Stimulated activated naive B cell treated with anti-CD40 and anti-IgM and Interleukin-4, amounts not matched to agents 10 μg/mL and 1 μg/mL and 100 μg/mL, for 72 hours (primary cell): Measurements from ENCODE around the gene IL4I1.
A peak's percentile ranks its signal among the peaks of the same experiment; 100 is the strongest.

Experiments
- ATAC-seq, 2 donors: fragments of 150-1000 bp; cut with Tn5 transposase; replicated peaks; 2 replicates each; pipeline ENCODE4 v1.10.0; 2021; ENCODE audit warnings: moderate library complexity in 1 of 2
- DNase-seq: peaks from one replicate; pipeline ENCODE4 v3.0.0; 2021
- H3K27ac Mint-ChIP-seq: one replicate; pipeline ENCODE4 v1.8.0; 2022; ENCODE audit warnings: mild to moderate bottlenecking, mixed read lengths
- H3K27me3 Mint-ChIP-seq, 2 donors: one replicate each; pipeline ENCODE4 v1.8.0; 2022; ENCODE audit warnings: mixed read lengths in 2 of 2
- H3K36me3 Mint-ChIP-seq, 2 donors: one replicate each; pipeline ENCODE4 v1.8.0; 2022; ENCODE audit warnings: mixed read lengths in 2 of 2, mild to moderate bottlenecking in 1 of 2
- H3K4me1 Mint-ChIP-seq, 2 donors: one replicate each; pipeline ENCODE4 v1.8.0; 2022; ENCODE audit warnings: mixed read lengths in 2 of 2, mild to moderate bottlenecking in 1 of 2
- H3K4me3 Mint-ChIP-seq, 2 donors: one replicate each; pipeline ENCODE4 v1.8.0; 2022; ENCODE audit warnings: mild to moderate bottlenecking in 2 of 2, mixed read lengths in 2 of 2, moderate library complexity in 1 of 2
- H3K9me3 Mint-ChIP-seq, 2 donors: one replicate each; pipeline ENCODE4 v1.8.0; 2022; ENCODE audit warnings: mixed read lengths in 2 of 2, mild to moderate bottlenecking in 1 of 2

The IL4I1 gene

DNA sequence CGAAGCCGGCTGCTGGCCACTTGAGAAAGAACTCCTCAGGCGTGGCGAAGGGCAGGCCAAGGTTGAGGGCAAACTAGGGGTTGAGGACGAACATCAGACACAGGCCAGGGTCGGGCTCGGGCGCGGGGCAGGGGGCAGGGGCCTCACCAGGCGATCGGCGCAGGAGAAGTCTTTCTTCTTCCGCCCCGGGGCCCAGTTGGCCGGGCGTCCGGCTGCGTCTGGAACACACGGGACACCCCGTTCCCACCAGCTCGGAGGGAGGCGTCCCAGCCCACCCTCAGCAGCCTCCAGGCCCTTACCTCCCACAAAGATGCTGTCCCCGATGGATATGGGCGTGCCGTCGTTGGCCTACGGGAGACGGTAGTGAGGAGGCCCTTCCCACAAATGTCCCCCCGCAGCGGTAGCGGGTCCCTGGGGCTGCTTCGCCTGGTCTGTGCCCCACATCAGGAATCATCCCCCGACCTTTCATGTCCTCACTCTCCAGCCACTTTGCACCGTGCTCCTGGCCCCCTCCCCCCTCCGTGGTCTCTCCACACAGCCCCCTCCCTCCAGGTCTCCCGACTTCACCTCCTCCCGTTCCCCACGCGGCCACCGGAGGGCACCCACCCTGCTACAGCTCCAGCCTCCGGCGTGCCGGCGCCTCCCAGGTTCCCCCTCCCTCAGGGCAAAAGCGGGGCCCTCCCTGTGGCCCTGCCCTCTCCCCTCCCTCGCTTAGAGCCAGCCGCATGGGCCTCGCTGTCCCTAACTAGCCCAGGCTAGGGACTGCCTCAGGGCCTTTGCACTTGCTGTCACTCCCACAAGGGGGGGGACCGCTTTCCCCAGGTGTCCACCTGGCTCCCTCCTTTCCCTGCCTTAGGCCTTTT lies 34.1 kb downstream of the IL4I1 start:
- peaks cover 59 to 72% of the 10 kb centered on the region in 2 donors for H3K36me3 Mint-ChIP-seq
- H3K9me3 Mint-ChIP-seq, result no peaks in the 10 kb centered on the region
- ATAC-seq, result no peak
- no peak for DNase-seq
- peaks cover 22 to 57% of the 10 kb centered on the region in 2 donors for H3K4me1 Mint-ChIP-seq
- peak overlapping the region; percentile 73 for H3K27ac Mint-ChIP-seq
- H3K4me3 Mint-ChIP-seq, result no peak overlapping the region
- no peaks in the 10 kb centered on the region for H3K27me3 Mint-ChIP-seq

DNA sequence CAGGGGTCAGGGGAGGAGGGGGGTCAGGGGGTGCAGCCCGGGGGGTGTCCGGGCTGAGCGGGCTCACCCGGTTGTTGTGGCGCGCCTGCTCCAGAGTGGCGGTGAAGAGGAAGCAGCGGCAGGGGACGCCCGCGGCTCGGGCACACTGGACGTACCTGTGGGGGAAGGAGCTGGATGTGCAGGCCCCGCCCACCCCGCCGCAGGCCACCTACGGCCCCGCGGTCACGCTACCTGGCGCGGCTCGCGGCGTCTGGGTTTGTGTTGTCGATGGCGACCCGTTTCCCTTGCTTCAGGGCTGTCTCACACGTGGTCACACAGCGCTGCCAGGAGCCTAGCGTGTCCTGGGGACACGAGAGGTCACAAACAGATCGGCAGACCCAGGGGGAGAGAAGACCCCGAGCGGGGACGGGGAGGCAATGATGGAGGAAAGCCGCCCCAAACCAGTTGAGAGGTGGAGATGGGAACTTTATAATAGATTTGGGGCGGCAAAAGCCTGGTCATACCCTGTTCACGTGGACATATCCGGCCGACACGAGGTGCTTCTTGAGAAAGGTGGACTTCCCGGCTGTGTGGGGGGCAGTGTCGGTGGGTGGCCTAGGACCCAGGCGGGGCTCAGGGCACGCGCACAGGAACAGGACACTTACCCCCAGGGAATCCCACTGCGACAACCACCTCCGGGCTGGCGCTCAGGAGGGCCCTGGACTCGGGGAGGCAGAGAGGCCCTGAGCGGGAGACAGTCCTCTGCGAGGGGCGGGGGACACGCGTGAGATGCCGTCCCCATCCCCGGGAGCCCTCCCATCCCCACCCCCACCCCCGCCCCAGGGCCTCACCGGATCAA lies 34.9 kb downstream of the IL4I1 start:
- Mint-ChIP-seq H3K4me1 (peaks cover 20 to 54% of the 10 kb centered on the region in 2 donors), H3K36me3 (peaks cover 62 to 79% of the 10 kb centered on the region in 2 donors), H3K27ac (no peak overlapping the region), H3K4me3 (no peak overlapping the region), H3K9me3 (no peaks in the 10 kb centered on the region), H3K27me3 (no peaks in the 10 kb centered on the region)
- DNase-seq (no peak), ATAC-seq (no peak)

DNA sequence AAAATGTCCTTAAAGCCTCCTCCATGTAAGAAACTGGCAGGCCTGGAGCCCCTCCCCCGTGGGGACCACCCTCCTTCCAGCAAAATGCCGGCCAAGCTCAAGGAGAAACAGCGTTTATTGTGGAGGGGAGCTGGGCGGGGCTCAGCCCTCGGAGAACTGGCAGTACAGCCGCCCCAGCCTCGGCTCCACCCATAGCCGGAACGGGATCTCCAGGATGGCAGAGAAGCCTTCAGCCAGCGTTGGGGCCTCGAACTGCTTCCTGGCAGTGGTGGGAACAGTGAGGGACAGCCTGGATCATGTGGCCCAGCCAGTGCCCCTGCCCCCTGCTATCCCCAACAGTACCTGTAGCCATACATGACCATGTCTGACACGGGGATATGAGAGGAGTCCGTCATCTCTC lies 35.6 kb downstream of the IL4I1 start:
- Mint-ChIP-seq H3K4me3 (no peak overlapping the region), H3K27me3 (no peaks in the 10 kb centered on the region), H3K36me3 (peaks cover 59 to 79% of the 10 kb centered on the region in 2 donors), H3K27ac (peak overlapping the region; percentile 31), H3K4me1 (peaks cover 15 to 48% of the 10 kb centered on the region in 2 donors), H3K9me3 (no peaks in the 10 kb centered on the region)
- ATAC-seq, result no peak
- DNase-seq, result no peak

DNA sequence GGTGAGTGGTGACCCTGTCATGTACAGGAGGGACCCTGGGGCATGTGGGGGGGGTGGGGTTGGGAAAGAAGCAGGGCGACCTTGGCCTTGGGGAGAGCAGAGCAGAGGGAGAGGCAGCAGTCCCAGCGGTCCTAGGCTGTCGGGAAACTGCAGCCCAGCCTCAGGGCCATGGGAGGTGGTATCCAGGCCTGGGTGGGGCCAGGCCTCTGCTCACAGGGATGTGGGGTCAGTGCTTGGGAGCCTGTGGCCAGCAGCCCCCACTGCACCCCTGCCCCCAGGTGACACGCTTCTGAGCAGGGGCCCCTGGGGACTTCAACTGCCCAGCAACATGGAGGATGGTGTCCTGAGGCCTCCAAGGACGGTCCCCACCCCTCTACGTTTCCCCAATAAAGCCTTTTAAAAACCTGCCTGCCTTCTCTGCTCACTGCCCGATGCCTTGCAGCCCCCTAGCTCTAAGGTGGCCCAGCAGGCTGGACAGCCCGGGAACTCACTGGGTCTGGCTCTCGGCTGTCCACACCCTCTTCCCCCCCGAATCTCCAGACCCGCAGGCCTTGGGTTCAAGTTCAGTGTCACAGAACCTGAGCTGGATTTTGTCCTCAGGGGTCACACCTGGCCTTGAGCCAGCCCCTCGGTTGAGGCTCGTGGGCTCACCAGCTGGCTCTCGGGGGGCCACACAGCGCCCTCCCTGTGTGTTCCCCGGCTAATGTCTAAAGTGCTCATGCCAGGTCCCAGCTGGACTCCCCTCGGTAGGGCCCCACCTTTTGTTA lies 36.2 kb downstream of the IL4I1 start:
- ATAC-seq (no peak), DNase-seq (no peak)
- Mint-ChIP-seq H3K4me1 (peaks cover 14 to 47% of the 10 kb centered on the region in 2 donors), H3K27me3 (no peaks in the 10 kb centered on the region), H3K4me3 (no peak overlapping the region), H3K9me3 (no peaks in the 10 kb centered on the region), H3K36me3 (peaks cover 59 to 79% of the 10 kb centered on the region in 2 donors), H3K27ac (no peak overlapping the region)

DNA sequence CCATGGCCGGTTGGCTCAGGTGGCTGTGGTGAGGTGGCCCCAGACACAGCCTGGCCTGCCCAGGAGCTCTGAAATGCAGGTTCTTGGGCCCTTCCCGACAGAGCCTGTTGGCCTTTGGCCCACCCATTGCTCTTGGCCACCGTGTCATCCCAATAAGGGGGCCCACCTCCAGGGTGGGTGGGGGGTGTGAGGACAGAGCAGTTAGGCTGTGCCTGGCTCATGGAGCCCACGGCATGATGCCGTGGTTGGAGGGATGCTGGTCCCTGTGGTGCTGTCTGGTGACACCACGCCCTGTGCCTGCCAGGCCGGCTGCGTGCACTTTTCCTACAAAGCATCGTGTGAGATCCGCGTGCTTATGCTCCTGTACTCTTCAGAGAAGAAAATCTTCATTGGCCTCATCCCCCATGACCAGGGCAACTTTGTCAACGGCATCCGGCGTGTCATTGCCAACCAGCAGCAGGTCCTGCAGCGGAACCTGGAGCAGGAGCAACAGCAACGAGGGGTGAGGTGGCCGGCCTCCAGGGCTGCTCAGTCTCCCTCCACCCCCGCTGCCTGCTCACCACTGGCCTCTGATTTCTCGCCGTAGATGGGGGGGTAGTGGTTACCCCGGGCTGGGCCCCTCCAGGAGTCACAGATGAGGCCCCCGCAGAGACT lies 36.9 kb downstream of the IL4I1 start:
- Mint-ChIP-seq H3K4me1 (peaks cover 13 to 47% of the 10 kb centered on the region in 2 donors), H3K27ac (peak overlapping the region; percentile 51)

DNA sequence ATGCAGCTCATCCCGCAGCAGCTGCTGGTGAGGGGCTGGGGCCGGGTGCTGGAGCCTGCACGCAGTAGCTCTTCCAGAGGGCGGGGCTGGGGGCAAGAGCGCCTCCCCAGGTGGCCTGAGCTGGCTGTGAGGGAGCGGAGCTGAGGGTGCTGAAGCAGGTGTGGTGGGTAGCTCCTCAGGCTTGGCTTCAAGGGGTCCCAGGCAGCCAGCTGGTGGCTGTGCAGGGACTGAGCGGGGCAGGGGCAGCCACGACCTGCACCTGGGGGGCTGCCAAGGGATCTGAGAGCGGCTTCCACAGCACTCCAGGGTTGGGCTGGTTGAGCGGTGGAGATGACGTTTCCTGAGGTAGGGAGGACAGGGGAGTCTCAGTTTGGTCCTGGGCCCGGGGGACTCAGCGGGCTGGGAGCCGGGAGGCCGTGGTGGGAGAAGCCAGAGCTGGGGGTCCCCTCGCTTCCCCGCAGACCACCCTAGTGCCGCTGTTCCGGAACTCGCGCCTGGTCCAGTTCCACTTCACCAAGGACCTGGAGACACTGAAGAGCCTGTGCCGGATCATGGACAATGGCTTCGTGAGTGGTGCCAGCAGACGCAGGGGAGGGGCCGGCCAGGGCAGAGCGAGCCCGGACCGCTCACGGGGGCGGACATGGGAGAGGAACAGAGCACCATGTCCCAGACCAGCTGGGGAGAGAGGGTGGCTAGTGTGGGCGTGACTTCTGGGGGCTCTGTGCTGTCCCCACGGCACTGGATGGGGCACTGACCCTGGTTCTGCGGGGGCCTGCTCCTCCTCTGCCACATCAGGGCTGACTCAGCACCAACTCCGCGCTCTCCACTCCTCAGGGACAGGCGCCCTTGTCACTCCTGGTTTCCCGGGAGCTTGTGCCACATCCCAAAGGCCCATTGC lies 38.4 kb downstream of the IL4I1 start:
- no peaks in the 10 kb centered on the region for H3K27me3 Mint-ChIP-seq
- ATAC-seq, result no peak
- no peak overlapping the region for H3K4me3 Mint-ChIP-seq
- H3K4me1 Mint-ChIP-seq, result peaks cover 15 to 41% of the 10 kb centered on the region in 2 donors
- no peak for DNase-seq
- no peaks in the 10 kb centered on the region for H3K9me3 Mint-ChIP-seq
- H3K27ac Mint-ChIP-seq, result peak overlapping the region; percentile 75
- H3K36me3 Mint-ChIP-seq, result peaks cover 45 to 63% of the 10 kb centered on the region in 2 donors

More for the DNA sequence above, 36.9 kb downstream of the IL4I1 start:
- H3K36me3 Mint-ChIP-seq, result peaks cover 57 to 77% of the 10 kb centered on the region in 2 donors
- no peaks in the 10 kb centered on the region for H3K27me3 Mint-ChIP-seq
- H3K4me3 Mint-ChIP-seq, result no peak overlapping the region
- no peak for ATAC-seq
- no peaks in the 10 kb centered on the region for H3K9me3 Mint-ChIP-seq
- no peak for DNase-seq

DNA sequence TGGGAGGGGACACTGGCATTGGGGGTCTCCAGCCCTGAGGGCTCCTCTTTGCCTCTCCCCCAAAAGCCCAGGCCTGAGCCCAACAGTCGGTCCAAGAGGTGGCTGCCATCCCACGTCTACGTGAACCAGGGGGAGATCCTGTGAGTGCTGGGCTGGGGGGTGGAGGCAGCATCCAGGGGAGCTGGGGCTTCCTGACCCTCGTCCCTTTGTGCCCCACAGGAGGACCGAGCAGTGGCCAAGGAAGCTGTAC lies 38.9 kb downstream of the IL4I1 start:
- H3K27ac Mint-ChIP-seq, result peak overlapping the region; percentile 62
- ATAC-seq (no peak), DNase-seq (no peak)
- H3K27me3 Mint-ChIP-seq, result no peaks in the 10 kb centered on the region
- H3K4me1 Mint-ChIP-seq, result peaks cover 13 to 41% of the 10 kb centered on the region in 2 donors
- peaks cover 40 to 58% of the 10 kb centered on the region in 2 donors for H3K36me3 Mint-ChIP-seq
- H3K4me3 Mint-ChIP-seq, result no peak overlapping the region
- H3K9me3 Mint-ChIP-seq, result no peaks in the 10 kb centered on the region

DNA sequence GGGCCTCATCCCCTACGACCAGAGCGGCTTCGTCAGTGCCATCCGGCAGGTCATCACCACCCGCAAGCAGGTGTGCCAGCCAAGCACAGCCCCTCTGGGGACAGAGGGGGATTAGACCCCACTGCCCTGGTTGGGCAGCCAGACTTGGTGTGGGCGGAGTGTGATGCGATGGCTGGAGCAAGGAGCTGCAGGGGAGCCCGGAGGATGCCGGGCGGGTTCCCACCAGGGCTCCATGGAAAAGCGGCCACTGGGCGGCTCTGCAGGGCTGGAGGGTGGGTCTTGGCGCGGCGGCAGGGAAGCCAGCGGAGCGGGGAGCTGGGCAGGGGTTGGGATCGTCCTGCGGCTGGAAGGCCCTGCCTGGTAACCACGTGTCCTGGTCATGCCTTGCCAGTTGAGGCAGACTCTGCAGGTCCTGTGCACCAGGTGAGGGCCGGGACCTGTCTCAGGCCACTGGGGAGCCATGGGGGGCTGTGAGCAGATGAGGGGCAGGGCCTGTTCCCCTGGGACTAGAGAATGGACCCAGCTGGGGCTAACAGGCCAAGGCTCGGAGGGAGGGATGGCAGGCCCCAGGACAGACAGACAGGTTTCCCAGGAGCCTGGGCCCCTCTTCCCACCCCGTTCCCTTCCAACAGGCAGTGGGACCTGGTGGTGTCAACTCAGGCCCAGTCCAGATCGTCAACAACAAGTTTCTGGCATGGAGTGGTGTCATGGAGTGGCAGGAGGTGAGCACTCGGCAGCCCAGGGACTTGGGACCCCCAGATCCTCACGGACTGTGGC lies 39.4 kb downstream of the IL4I1 start:
- Mint-ChIP-seq H3K27ac (peak overlapping the region; percentile 62), H3K36me3 (peaks cover 37 to 55% of the 10 kb centered on the region in 2 donors), H3K27me3 (no peaks in the 10 kb centered on the region), H3K4me1 (peaks cover 18 to 46% of the 10 kb centered on the region in 2 donors), H3K4me3 (peak overlapping the region; percentile 6 to 28), H3K9me3 (no peaks in the 10 kb centered on the region)
- ATAC-seq (no peak), DNase-seq (no peak)

DNA sequence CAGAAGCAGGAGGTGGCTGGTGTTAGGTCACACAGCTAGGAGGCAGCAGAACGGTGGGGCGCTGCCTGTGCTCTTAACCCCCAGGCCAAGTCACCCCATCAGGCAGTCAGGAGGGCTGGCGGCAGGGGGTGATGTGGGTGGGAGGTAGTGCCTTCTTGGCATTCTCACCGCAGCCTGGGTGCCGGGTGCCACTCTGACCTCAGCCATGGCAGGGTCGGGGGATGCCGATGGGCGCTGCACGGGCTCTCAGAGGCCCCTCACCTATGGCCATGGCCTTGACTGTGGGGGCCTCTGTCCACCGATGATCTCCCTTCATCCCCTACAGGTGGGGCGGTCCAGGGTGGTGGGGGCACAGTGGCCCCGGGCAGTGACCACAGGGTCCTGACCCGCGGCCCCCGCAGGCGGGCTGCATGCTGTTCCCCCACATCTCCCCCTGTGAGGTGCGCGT lies 40.1 kb downstream of the IL4I1 start:
- H3K36me3 Mint-ChIP-seq, result peaks cover 37 to 52% of the 10 kb centered on the region in 2 donors
- ATAC-seq, result no peak
- no peaks in the 10 kb centered on the region for H3K9me3 Mint-ChIP-seq

DNA sequence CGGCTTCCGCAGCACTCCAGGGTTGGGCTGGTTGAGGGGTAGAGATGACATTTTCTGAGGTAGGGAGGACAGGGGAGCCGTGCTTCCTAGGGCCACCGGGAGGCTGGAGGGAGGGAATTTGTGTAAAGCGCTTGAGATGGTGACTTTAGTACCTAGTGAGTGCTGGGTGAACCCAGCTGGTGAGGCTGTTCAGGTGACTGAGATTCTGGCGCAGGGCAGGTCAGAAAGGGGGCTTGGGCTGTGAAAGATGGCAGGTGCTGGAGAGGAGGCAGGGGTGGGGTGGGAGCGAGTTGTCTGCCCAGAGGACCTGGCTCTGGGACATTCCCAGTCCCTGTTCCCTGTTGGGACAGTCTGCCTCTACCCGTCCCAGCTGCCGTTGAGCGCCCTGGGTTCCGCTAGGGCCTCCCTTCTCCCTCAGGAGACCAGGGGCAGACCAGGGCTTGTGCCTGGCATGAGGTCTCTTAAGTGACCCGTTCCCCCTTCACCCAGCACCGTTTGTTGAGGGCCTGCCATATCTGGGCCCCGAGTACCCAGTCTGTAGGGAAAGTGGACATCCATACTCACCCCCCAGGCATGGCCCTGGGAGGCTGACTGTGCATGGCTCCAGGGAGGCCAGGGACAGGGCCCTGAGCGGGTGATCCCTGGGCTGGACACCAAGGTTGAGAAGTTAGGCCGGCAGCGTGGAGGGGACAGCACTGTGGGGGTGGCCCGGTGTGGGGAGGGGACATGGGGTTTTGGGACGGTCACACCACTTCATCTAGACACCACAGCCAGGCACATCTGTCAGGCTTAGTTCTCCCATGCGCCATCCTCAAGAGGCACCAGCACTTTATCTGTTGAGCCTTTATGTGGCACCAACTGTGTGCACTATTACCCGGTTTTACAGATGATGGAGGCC lies 40.8 kb downstream of the IL4I1 start:
- ATAC-seq, result no peak
- Mint-ChIP-seq H3K36me3 (peaks cover 34 to 45% of the 10 kb centered on the region in 2 donors), H3K27ac (peak overlapping the region; percentile 87), H3K4me1 (peaks cover 23 to 46% of the 10 kb centered on the region in 2 donors), H3K4me3 (peak overlapping the region; percentile 19 to 21), H3K9me3 (no peaks in the 10 kb centered on the region), H3K27me3 (no peaks in the 10 kb centered on the region)
- DNase-seq, result no peak

More for the DNA sequence above, 40.1 kb downstream of the IL4I1 start:
- H3K27ac Mint-ChIP-seq, result peak overlapping the region; percentile 65
- H3K27me3 Mint-ChIP-seq, result no peaks in the 10 kb centered on the region
- no peak for DNase-seq
- H3K4me1 Mint-ChIP-seq, result peaks cover 23 to 50% of the 10 kb centered on the region in 2 donors
- H3K4me3 Mint-ChIP-seq, result peak overlapping the region; percentile 19 to 21

DNA sequence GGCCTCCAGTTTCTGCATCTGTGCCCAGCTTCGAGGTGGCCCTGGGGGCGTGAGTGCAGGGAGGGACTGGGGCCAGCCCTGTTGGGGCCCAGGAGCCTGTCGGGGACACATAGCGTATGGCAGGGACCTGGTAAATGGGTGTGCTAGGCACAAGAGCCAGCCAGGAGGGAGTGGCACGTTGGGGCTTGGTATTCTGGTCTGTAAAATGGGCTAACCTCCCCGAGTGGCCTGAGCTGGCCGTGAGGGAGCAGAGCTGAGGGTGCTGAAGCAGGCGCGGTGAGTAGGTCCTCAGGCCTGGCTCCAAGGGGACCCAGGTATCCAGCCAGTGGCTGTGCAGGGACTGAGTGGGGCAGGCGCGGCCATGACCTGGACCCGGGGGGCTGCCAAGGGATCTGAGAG lies 41.4 kb downstream of the IL4I1 start:
- ATAC-seq (no peak), DNase-seq (no peak)
- H3K36me3 Mint-ChIP-seq, result peaks cover 29 to 40% of the 10 kb centered on the region in 2 donors
- no peaks in the 10 kb centered on the region for H3K9me3 Mint-ChIP-seq
- peak overlapping the region; percentile 87 for H3K27ac Mint-ChIP-seq
- H3K4me1 Mint-ChIP-seq, result peaks cover 24 to 43% of the 10 kb centered on the region in 2 donors
- no peaks in the 10 kb centered on the region for H3K27me3 Mint-ChIP-seq
- H3K4me3 Mint-ChIP-seq, result peak overlapping the region in 1 of 2 donors; percentile 31
